Large intestine (tissue), 3 donors: ENCODE measurements around the gene GATAD2A. TPM values are rescaled to one million over a fixed set of nuclear protein-coding genes. Genes with fewer than 3 reads are reported as not detected.

Experiments
- DNase-seq, 2 donors: peaks; one replicate each; pipeline versions ENCODE4 v3.0.0 to v3.0.0-alpha.2; 2013
- H3K27ac ChIP-seq: one replicate; pipeline ENCODE4 v1.5.1; 2013; ENCODE audit warnings: low read length
- H3K27me3 ChIP-seq: 2 replicates; pipeline ENCODE4 v1.6.1; 2013; ENCODE audit warnings: low read length; ENCODE audit not compliant: control insufficient read depth, insufficient read depth
- H3K36me3 ChIP-seq: 2 replicates; pipeline ENCODE4 v1.6.1; 2013; ENCODE audit warnings: low read length; ENCODE audit not compliant: control insufficient read depth, insufficient read depth
- H3K4me1 ChIP-seq: one replicate; pipeline ENCODE4 v1.6.1; 2013; ENCODE audit warnings: low read length; ENCODE audit not compliant: control insufficient read depth, insufficient read depth
- H3K4me3 ChIP-seq: one replicate; pipeline ENCODE4 v1.5.1; 2013; ENCODE audit warnings: low read length
- H3K9me3 ChIP-seq: one replicate; pipeline ENCODE4 v1.6.1; 2013; ENCODE audit warnings: mild to moderate bottlenecking, low read depth, low read length, moderate library complexity; ENCODE audit not compliant: control insufficient read depth
- WGBS: methylation state at CpG from one replicate; pipeline ENCODE4 v1.1.5; 2013; ENCODE audit warnings: low lambda C conversion rate; ENCODE audit not compliant: insufficient coverage; 5-methylcytosine and 5-hydroxymethylcytosine counted together
- polyA plus RNA-seq: library from polyadenylated mRNA; unstranded; fragments of 120-200 nt; gene quantifications from one replicate; pipeline ENCODE4 v1.2.1, GENCODE V29; 2013

GATAD2A gene
- polyA plus RNA-seq, 1 donor: 46.8 TPM

DNA sequence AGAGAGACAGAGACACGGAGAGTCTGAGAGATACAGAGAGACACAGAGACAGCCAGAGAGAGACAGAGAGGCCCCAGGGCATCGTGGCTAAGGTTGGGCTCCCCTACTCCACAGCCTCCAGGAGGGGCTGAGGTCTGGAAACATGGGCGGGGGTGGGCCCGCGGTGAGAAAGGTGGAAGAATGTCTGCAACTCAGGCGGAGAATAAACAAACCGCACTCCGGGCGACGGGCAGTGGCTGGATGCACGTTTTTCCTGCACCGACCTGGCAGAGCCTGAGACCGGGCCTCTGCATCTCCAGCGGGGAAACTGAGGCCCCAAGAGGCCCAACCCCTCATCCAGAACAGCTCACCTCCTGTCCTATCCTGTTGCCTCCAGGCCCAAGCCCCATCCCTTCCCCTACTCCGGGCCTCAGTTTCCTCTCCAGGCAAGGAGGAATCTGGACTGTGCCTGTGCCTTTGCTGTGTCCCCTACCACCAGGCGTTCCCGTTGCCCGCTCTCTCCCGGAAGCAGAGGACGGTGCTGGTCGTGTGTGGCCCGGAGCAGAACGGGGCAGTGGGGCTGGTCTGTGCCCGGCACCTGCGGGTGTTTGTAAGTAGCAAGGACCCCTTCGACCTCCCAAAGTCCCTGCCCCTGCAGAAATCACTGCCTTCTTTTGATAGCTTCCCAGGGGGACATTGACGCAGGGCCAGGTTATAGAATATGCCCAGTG, 129.2 kb downstream of the GATAD2A start:
- WGBS: no CpG with 5 or more reads among the region's 27 CpGs
- DNase-seq: no peak

DNA sequence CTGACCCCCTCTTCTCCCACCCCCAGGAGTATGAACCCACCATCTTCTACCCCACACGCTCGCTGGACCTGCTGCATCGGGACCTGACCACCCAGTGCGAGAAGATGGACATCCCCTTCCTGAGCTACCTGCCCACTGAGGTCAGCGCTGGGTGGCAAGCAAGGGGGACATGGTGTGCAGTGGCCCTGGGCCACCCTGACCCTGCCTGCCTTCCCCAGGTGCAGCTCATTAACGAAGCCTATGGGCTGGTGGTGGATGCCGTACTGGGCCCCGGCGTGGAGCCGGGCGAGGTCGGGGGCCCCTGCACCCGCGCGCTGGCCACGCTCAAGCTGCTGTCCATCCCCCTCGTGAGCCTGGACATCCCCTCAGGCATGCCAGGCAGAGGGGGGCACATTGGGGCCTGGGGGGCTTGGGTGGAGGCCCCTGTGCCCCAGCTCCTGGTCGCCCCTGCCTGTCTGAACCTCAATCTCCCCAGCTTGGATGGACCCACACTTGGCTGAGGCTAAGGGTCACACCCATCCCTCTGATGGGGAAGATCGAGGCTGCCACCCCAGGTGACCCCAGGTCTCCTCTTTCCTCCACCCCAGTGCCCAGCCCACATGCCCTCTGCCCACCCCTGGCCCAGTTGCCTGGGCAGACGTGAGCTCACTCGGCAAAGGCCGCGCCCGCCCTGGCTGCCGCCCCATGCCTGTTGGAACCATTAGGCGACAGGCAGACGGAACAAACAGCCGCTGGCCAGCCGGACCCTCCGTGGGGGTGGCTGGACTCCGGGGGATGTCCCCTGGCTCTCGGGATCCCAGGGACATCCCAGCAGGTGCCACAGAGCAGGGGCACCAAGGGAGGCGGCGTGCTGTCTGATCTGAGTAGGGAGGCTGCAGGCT, 130.1 kb downstream of the GATAD2A start:
- DNase-seq: no peak
- Histone ChIP-seq H3K4me3 (no peak overlapping the region), H3K9me3 (peaks cover 11% of the 10 kb centered on the region), H3K27me3 (peaks cover 40% of the 10 kb centered on the region), H3K27ac (no peak overlapping the region), H3K36me3 (peaks cover 3% of the 10 kb centered on the region), H3K4me1 (peaks cover 6% of the 10 kb centered on the region)
- no CpG with 5 or more reads among the region's 34 CpGs for WGBS

More for the DNA sequence above, 129.2 kb downstream of the GATAD2A start:
- Histone ChIP-seq H3K4me1 (peaks cover 5% of the 10 kb centered on the region), H3K27ac (no peak overlapping the region), H3K27me3 (peaks cover 31% of the 10 kb centered on the region), H3K36me3 (peaks cover 6% of the 10 kb centered on the region), H3K4me3 (no peak overlapping the region), H3K9me3 (peaks cover 2% of the 10 kb centered on the region)

DNA sequence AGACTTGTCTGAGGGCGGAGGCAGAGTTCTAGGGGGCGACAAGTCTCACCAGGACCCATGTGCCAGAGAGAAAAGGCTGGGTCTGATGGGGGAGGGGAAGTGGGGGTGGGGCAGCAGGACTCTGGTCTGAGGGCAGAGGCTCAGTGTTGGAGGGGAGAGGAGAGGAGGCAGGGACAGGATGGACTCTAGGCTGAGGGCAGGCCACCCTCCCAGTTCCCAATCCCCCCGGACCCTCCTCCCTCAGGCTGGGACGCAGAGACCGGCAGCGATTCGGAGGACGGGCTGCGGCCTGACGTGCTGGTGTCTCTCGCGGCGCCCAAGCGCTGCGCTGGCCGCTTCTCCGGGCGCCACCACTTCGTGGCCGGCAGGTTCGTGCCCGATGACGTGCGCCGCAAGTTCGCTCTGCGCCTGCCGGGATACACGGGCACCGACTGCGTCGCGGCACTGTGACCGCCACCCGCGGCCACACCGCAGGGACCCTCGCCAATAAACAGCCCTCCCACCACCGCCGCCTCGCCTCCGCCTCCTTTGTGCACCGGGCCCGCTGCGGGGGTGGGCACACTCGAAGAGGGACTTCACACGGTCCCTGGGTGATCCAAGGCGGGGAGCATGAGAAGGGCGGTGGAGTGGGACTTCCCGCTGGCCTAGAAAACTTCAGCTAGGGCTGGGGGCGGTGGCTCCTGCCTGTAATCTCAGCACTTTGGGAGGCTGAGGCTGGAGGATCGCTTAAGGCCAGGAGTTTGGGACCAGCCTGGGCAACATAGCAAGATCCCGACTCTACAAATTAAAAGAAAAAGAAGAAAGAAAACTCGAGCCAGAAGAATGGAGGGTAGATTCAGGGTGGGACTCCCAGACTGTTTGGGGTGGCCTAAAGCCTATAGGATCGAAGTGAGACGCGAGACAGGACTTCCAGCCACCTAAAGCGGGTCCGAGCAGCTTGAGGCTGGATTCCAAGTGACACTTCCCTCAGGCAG, 131.9 kb downstream of the GATAD2A start:
- peaks cover 18% of the 10 kb centered on the region for H3K9me3 ChIP-seq
- peaks cover 54% of the 10 kb centered on the region for H3K27me3 ChIP-seq
- H3K36me3 ChIP-seq: no peaks in the 10 kb centered on the region
- DNase-seq: no peak
- no peak overlapping the region for H3K27ac ChIP-seq
- WGBS: 83% methylated on average over 2 of the region's 59 CpGs
- H3K4me3 ChIP-seq: no peak overlapping the region
- peaks cover 13% of the 10 kb centered on the region for H3K4me1 ChIP-seq

DNA sequence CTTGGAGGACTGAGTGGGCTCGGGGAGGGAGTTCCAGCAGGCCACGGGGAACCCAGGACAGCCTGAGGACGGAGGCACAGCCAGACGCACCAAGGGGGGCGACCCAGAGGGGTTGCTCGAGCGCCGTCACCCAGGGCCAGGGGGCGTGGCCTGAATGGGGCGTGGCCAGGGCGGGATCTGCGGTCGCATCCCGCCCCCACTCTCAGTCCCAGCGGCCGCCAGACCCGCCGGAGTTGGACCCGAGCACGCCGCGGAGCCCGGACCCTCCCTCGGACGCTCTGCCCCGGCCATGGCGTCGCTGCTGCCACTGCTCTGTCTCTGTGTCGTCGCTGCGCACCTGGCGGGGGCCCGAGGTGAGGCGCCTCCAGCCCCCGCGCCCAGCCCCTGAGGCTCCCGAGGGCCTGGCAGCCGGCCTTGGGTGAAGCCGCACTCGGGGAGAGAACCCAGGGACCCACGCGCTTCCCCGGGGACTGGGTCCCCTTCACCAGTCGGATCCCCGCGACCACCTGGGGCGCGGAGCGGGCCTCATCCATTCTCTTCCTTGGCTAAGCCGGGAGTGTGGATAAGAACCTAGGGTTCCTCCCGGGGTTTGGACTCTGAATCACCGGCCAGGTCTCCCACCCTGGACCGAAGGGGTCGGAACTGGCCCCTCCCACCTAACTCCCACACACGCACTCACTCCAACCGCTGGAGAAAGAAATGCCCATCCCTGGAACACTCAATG, 132.7 kb downstream of the GATAD2A start, which contains the start of gene CILP2:
CILP2 (plus strand) TSS at position 205 of the 724 bp plus-strand sequence; CDS start at position 290, 85 bp downstream.
- DNase-seq: peak in 1 of 2 donors; percentile 31
- no peaks in the 10 kb centered on the region for H3K36me3 ChIP-seq
- peaks cover 58% of the 10 kb centered on the region for H3K27me3 ChIP-seq
- H3K27ac ChIP-seq: no peak within 1 kb of the TSS
- no CpG with 5 or more reads among the region's 56 CpGs for WGBS
- no peak within 1 kb of the TSS for H3K4me3 ChIP-seq
- H3K4me1 ChIP-seq: peaks cover 13% of the 10 kb centered on the region
- peaks cover 18% of the 10 kb centered on the region for H3K9me3 ChIP-seq

DNA sequence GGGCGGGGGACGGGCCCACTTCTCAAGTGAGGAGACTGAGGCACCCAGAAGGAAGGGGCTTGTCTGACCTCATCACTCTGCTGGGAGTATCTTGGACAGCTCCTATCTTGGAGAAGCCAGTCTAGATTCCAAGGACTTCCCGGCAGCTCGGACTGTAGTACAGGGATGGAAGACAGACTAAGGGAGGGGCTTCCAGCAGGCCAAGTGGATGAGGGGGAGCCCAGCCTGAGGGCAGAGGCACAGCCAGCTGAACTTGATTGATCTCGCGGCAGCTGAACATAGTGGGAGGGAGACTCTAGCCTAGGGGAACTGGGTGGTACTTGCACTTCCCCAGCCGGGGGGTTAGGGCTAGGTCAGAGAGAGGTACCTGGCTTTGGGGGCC, 133.3 kb downstream of the GATAD2A start:
- Histone ChIP-seq H3K9me3 (peaks cover 20% of the 10 kb centered on the region), H3K27me3 (peaks cover 58% of the 10 kb centered on the region), H3K36me3 (no peaks in the 10 kb centered on the region), H3K4me3 (no peak overlapping the region), H3K4me1 (peaks cover 13% of the 10 kb centered on the region), H3K27ac (no peak overlapping the region)
- WGBS: no CpG with 5 or more reads among the region's 7 CpGs
- DNase-seq: no peak

DNA sequence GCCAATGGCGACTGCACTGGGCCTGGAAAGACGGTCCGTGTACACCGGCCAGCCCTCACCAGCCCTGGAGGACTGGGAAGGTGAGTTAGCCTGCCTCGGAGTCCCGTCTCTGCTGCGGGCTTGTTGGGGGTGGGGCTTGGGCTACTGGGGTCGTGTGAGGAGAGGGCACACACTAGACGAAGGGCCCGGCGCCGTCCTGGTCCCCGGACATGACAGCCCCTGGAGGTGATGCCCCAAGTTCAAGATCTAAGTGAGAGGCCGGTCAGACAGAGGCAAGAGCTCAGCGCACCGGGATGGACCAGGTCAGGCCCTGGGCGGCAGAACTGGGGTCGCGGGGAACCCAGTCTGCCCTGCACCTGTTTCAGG, 134.2 kb downstream of the GATAD2A start:
- Histone ChIP-seq H3K27ac (no peak overlapping the region), H3K36me3 (no peaks in the 10 kb centered on the region), H3K4me3 (no peak overlapping the region), H3K9me3 (peaks cover 28% of the 10 kb centered on the region), H3K27me3 (peaks cover 58% of the 10 kb centered on the region), H3K4me1 (peaks cover 13% of the 10 kb centered on the region)
- peak in 1 of 2 donors; percentile 19 for DNase-seq
- no CpG with 5 or more reads among the region's 19 CpGs for WGBS

DNA sequence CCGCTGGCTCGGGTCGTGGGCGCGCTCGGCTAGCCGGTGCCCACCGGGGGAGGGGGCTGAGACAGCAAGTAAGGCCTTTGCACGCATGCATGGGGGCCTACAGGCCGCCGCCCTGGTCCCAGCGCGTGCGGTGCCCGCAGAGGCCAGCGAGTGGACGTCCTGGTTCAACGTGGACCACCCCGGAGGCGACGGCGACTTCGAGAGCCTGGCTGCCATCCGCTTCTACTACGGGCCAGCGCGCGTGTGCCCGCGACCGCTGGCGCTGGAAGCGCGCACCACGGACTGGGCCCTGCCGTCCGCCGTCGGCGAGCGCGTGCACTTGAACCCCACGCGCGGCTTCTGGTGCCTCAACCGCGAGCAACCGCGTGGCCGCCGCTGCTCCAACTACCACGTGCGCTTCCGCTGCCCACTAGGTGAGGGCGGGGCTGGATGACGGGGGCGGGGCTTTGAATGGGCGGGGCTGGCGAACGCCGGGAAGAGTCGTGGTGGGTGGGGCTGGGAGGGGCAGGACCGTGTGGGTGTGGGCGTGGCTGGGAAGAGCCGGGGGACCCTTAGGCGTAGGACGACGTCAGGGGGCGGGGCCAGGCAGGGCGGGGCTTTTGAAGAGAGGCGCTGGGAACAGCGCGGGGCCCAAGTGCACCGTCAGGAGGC, 134.7 kb downstream of the GATAD2A start:
- H3K4me1 ChIP-seq: peaks cover 13% of the 10 kb centered on the region
- H3K36me3 ChIP-seq: no peaks in the 10 kb centered on the region
- no CpG with 5 or more reads among the region's 74 CpGs for WGBS
- H3K27me3 ChIP-seq: peaks cover 58% of the 10 kb centered on the region
- H3K4me3 ChIP-seq: no peak overlapping the region
- peaks cover 33% of the 10 kb centered on the region for H3K9me3 ChIP-seq
- no peak overlapping the region for H3K27ac ChIP-seq
- peak; percentile 57 to 73 for DNase-seq

DNA sequence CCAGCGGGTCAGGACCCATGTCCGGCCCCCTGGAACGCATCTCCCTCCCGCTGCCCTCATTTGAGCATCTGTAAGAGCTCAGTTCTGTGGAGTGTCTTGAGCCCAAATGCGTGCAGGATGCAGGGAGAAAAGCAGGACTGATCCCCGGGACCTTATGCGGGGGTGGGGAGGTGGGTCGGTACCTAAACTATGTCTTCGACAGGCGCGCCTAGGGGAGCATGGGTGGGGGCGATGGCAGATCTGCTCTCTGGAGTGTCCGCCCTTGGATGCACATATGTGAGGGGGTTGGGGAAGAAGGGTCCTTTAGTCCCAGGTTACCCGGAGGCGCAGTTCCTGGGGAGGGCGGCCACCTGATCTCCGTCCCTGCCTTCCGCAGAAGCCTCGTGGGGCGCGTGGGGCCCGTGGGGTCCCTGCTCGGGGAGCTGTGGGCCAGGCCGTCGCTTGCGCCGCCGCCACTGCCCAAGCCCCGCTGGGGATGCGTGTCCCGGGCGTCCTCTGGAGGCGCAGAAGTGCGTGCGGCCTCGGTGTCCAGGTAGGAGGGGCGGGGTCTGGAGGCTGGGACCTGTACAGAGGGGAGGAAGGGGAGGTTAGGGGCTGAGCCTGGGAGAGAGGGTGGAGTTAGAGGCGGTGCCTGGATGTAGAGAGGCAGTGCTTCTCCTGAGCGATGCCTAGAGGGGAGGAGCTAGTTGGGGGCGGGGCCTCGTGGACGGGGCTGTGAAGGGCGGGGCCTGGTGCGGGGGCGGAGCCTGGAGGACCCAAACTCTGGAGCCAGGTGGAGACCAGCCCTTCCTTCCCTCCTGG, 135.4 kb downstream of the GATAD2A start:
- H3K4me1 ChIP-seq: peaks cover 13% of the 10 kb centered on the region
- H3K9me3 ChIP-seq: peaks cover 39% of the 10 kb centered on the region
- H3K4me3 ChIP-seq: no peak overlapping the region
- no peaks in the 10 kb centered on the region for H3K36me3 ChIP-seq
- no CpG with 5 or more reads among the region's 45 CpGs for WGBS
- no peak overlapping the region for H3K27ac ChIP-seq
- DNase-seq: peak in 1 of 2 donors; percentile 30
- H3K27me3 ChIP-seq: peaks cover 58% of the 10 kb centered on the region

DNA sequence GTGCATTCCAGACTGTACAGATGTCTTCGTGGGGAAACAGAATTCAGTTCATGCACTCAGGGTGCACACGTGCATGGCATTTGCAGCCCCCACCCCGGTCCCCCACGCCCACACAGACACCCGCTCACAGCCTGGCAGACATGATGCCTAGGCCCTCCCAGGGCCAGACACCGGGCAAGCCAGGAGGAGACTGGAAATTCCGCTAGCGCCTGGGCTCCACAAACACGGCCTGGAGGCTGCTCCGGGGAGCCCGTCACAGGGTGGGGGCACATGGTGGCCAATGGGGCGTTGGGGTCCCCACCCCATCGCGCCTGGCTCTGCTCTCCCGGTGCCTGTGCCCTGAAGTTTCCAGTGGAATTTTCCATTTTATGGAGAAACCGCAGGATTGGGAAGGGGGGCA, 136.1 kb downstream of the GATAD2A start:
- Histone ChIP-seq H3K4me3 (no peak overlapping the region), H3K36me3 (no peaks in the 10 kb centered on the region), H3K4me1 (peaks cover 13% of the 10 kb centered on the region), H3K27me3 (peaks cover 57% of the 10 kb centered on the region), H3K27ac (no peak overlapping the region), H3K9me3 (peaks cover 39% of the 10 kb centered on the region)
- no CpG with 5 or more reads among the region's 16 CpGs for WGBS
- no peak for DNase-seq
